HFFc6 (cell line): ENCODE results near the gene MESP1. TPM values are rescaled to one million over a fixed set of nuclear protein-coding genes. Genes with fewer than 3 reads are reported as not detected.
A peak's percentile ranks its signal among the peaks of the same experiment; 100 is the strongest.

ENCODE experiments used
- DNase-seq: peaks from one replicate; pipeline ENCODE4 v3.0.0-alpha.2; 2018
- H3K27ac Mint-ChIP-seq: 2 replicates; pipeline ENCODE4 v1.8.0; 2020; ENCODE audit warnings: mild to moderate bottlenecking, mixed read lengths
- H3K27me3 Mint-ChIP-seq: 2 replicates; pipeline ENCODE4 v1.8.0; 2021; ENCODE audit warnings: mild to moderate bottlenecking, moderate library complexity, mixed read lengths; ENCODE audit not compliant: insufficient read depth
- H3K36me3 Mint-ChIP-seq: 2 replicates; pipeline ENCODE4 v1.8.0; 2021; ENCODE audit warnings: low read depth, mixed read lengths
- H3K4me1 Mint-ChIP-seq: 2 replicates; pipeline ENCODE4 v1.8.0; 2020; ENCODE audit warnings: low read depth, mixed read lengths
- H3K4me3 Mint-ChIP-seq: 2 replicates; pipeline ENCODE4 v1.8.0; 2020; ENCODE audit warnings: mild to moderate bottlenecking, moderate library complexity, mixed read lengths
- H3K9me3 Mint-ChIP-seq: 2 replicates; pipeline ENCODE4 v1.8.0; 2020; ENCODE audit warnings: mild to moderate bottlenecking, mixed read lengths
- total RNA-seq, 6 experiments: library from RNA; stranded (reverse); fragmentation: NEBNext Ultra II Directional; extraction: Animal tissue kit (Norgen Biotek cat#: 25700); gene quantifications; 2 replicates in 1 of 6; 3 replicates in 5 of 6; pipeline ENCODE4 v1.2.3, GENCODE V29; 2021
- TF ChIP-seq, protein P1 (sequence below): fragments of 200-600 bp; sonication (generic); IDR thresholded peaks from 2 replicates; pipeline ENCODE4 v1.5.0; 2021; ENCODE audit warnings: antibody characterized with exemption, mild to moderate bottlenecking

MESP1 gene
- total RNA-seq, 6 experiments from 2014 or later: 0.13 to 0.57 (median 0.26) TPM

DNA sequence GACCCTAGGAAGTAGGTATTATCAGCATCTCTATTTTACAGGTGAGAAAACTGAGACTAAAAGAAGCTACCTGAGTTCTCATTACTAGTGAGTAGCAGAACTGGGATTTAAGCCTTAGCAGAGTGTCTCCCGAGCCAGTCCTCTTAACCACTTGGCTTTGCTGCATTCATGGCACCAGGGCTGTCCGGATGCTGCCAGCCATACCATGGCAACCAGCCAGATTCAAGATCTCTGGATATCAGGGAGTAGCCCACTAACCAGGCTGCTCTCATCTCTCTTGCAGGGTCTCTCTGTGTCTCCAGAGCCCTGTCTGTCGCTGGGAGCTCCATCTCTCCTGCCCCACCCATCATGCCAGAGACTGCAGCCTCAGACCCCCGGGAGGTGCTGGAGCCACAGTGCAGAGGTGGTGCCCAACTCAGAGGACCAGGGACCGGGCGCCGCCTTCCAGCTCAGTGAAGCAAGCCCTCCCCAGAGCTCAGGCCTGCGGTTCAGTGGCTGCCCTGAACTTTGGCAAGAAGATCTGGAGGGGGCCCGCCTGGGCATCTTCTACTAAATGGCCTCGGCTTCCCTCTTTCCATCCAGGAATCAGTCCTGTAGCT is 26.8 kb upstream of the MESP1 start:
- H3K27me3 Mint-ChIP-seq: no peaks in the 10 kb centered on the region; the same call in 1 of the 2 replicates
- no peaks in the 10 kb centered on the region for H3K9me3 Mint-ChIP-seq
- no peak overlapping the region for H3K27ac Mint-ChIP-seq
- DNase-seq: no peak
- no peaks in the 10 kb centered on the region for H3K36me3 Mint-ChIP-seq
- peaks cover 31% of the 10 kb centered on the region for H3K4me1 Mint-ChIP-seq
- no peak overlapping the region for H3K4me3 Mint-ChIP-seq
- TF ChIP-seq, protein P1, sequence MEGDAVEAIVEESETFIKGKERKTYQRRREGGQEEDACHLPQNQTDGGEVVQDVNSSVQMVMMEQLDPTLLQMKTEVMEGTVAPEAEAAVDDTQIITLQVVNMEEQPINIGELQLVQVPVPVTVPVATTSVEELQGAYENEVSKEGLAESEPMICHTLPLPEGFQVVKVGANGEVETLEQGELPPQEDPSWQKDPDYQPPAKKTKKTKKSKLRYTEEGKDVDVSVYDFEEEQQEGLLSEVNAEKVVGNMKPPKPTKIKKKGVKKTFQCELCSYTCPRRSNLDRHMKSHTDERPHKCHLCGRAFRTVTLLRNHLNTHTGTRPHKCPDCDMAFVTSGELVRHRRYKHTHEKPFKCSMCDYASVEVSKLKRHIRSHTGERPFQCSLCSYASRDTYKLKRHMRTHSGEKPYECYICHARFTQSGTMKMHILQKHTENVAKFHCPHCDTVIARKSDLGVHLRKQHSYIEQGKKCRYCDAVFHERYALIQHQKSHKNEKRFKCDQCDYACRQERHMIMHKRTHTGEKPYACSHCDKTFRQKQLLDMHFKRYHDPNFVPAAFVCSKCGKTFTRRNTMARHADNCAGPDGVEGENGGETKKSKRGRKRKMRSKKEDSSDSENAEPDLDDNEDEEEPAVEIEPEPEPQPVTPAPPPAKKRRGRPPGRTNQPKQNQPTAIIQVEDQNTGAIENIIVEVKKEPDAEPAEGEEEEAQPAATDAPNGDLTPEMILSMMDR: no peak

DNA sequence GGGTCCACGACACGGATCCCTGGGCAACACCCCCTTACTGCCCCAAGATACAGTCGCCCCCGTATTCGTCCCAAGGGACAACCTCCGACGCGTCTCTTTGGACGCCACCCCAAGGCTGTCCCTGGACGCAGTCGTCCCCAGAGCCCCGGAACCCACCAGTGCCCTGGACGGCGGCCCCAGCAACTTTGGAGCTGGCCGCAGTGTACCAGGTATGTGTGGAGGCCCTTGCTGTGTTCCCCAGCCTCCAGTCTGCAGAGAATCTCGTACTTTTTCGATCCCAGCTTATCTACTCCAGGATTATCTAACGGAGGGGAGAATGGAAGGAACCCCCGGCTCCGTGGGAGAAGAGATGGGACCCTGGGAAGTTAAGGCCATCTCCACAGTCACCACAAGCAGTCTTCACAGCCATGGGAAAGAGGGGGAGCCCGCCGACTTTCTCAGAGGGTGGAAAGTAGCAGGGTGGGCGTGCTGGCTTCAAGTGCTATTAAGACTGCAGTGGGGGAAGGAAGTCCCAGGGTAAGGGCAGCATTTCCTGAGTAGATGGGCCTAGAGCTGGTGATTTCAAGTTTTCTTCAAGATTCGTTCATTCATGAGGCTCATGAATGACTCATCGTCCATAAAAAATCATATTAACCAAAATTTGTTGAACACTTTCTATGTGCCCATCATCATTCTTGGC is 26.2 kb upstream of the MESP1 start:
- Mint-ChIP-seq H3K27me3 (no peaks in the 10 kb centered on the region; the same call in 1 of the 2 replicates), H3K4me3 (no peak overlapping the region), H3K4me1 (peaks cover 28% of the 10 kb centered on the region), H3K27ac (no peak overlapping the region), H3K9me3 (no peaks in the 10 kb centered on the region), H3K36me3 (no peaks in the 10 kb centered on the region)
- DNase-seq: no peak
- TF ChIP-seq, protein P1: no peak

DNA sequence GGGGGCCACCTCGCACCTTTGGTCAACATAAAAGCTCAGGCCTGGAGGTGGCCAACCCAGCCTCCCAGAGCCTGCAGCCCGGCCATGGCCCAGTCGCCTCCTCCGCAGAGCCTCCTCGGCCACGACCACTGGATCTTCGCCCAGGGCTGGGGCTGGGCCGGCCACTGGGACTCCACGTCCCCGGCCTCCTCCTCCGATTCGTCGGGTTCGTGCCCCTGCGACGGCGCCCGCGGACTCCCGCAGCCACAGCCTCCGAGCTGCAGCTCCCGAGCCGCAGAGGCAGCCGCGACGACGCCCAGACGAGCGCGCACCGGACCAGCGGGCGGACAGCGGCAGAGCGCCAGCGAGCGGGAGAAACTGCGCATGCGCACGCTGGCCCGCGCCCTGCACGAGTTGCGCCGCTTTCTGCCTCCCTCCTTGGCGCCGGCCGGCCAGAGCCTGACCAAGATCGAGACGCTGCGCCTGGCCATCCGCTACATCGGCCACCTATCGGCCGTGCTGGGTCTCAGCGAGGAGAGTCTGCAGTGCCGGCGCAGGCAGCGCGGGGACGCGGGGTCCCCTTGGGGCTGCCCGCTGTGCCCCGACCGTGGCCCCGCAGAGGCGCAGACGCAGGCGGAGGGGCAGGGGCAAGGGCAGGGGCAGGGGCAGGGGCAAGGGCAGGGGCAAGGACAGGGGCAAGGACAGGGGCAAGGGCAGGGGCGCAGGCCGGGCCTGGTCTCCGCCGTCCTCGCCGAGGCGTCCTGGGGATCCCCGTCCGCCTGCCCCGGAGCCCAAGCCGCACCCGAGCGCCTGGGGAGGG is 25.4 kb upstream of the MESP1 start, which contains the start of gene MESP2:
MESP2 (plus strand) TSS at position 59 of the 799 bp plus-strand sequence; CDS start at position 85, 26 bp downstream.
- TF ChIP-seq, protein P1: peak; percentile 73
- H3K27ac Mint-ChIP-seq: no peak within 1 kb of the TSS
- H3K4me3 Mint-ChIP-seq: no peak within 1 kb of the TSS
- DNase-seq: peak; percentile 77
- H3K9me3 Mint-ChIP-seq: no peaks in the 10 kb centered on the region
- no peaks in the 10 kb centered on the region for H3K36me3 Mint-ChIP-seq
- no peaks in the 10 kb centered on the region; the same call in 1 of the 2 replicates for H3K27me3 Mint-ChIP-seq
- peaks cover 21% of the 10 kb centered on the region for H3K4me1 Mint-ChIP-seq

DNA sequence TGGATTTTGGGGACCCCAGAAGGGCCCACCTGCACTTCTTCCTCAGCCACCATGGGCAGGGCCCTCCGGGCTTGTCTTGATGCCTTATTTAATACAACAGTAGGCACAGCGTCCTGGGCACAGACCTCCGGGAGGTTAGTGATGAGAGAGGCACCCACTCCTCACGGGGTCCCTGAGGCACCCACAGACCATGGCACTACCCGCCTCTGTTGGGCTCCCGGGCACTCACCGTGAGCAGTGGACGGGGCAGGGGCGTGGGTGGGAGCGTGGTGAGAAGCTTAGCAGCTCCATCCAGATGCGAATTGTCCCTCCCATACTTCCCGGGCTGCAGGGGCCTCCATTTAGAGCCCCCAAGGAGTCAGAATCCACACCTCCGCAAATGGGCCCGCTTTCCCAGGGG is 24.8 kb upstream of the MESP1 start:
- TF ChIP-seq, protein P1: no peak
- no peak for DNase-seq
- no peaks in the 10 kb centered on the region for H3K9me3 Mint-ChIP-seq
- H3K27ac Mint-ChIP-seq: no peak overlapping the region
- no peaks in the 10 kb centered on the region for H3K36me3 Mint-ChIP-seq
- peaks cover 16% of the 10 kb centered on the region for H3K4me1 Mint-ChIP-seq
- H3K4me3 Mint-ChIP-seq: no peak overlapping the region
- no peaks in the 10 kb centered on the region for H3K27me3 Mint-ChIP-seq

DNA sequence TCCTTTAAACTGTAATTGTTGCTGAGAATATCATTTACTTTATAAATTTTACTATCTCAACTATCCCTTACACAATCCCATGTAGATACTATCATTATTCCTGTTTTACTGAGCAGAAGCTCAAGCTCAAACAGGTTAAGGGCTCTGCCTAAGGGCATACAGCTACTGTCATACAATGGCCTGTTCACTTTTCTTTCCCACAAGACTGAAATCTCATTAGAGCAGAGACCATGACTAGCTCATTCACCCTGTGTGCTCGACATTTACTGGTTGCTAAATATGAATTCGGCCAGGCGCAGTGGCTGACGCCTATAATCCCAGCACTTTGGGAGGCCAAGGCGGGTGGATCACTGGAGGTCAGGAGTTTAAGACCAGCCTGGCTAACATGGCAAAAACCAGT is 23.4 kb upstream of the MESP1 start:
- TF ChIP-seq, protein P1: no peak
- peaks cover 24% of the 10 kb centered on the region for H3K4me1 Mint-ChIP-seq
- no peak overlapping the region for H3K27ac Mint-ChIP-seq
- H3K27me3 Mint-ChIP-seq: no peaks in the 10 kb centered on the region
- no peaks in the 10 kb centered on the region for H3K9me3 Mint-ChIP-seq
- no peak for DNase-seq
- H3K4me3 Mint-ChIP-seq: no peak overlapping the region
- no peaks in the 10 kb centered on the region for H3K36me3 Mint-ChIP-seq
